WTC11 (cell line): ENCODE measurements around the gene FANCC.

Experiments used
- ARID4B ChIP-seq: sonication (generic); formaldehyde crosslinking; IDR thresholded peaks from 2 replicates; pipeline ENCODE4 v1.8.0; 2023; ENCODE audit warnings: missing genetic modification reagents, mild to moderate bottlenecking, borderline replicate concordance
- CTCF ChIP-seq: fragments of 200-600 bp; IDR thresholded peaks from 2 replicates; pipeline ENCODE4 v1.8.0; 2022; ENCODE audit warnings: antibody characterized with exemption
- FOXJ3 ChIP-seq: sonication (generic); formaldehyde crosslinking; IDR thresholded peaks from 2 replicates; pipeline ENCODE4 v1.9.0; 2021; ENCODE audit warnings: missing genetic modification reagents, mild to moderate bottlenecking, borderline replicate concordance
- JUN ChIP-seq: sonication (generic); formaldehyde crosslinking; IDR thresholded peaks from 2 replicates; pipeline ENCODE4 v1.8.0; 2023; ENCODE audit warnings: mild to moderate bottlenecking, missing genetic modification reagents
- NR1H2 ChIP-seq: sonication (generic); formaldehyde crosslinking; IDR thresholded peaks from 2 replicates; pipeline ENCODE4 v1.9.0; 2021; ENCODE audit warnings: mild to moderate bottlenecking, moderate library complexity, missing genetic modification reagents
- NR3C1 ChIP-seq: sonication (generic); formaldehyde crosslinking; conservative IDR thresholded peaks from 2 replicates; pipeline ENCODE4 v1.8.1; 2023; ENCODE audit warnings: low read depth, mild to moderate bottlenecking, missing genetic modification reagents
- SP1 ChIP-seq: sonication (generic); formaldehyde crosslinking; conservative IDR thresholded peaks from 2 replicates; pipeline ENCODE4 v1.8.1; 2022; ENCODE audit warnings: missing genetic modification reagents

- TF ChIP-seq JUN (no peak), ARID4B (CRISPR knock-in tag) (no peak), NR3C1 (CRISPR knock-in tag) (no peak), FOXJ3 (no peak), SP1 (CRISPR knock-in tag) (no peak), NR1H2 (no peak), CTCF (no peak)
Measured at GRCh38 chr9:95097279-95097678, 220.2 kb downstream of the FANCC start.
